Adrenal gland (tissue), 12 donors: ENCODE data around the gene NPAS3. TPM values are rescaled to one million over a fixed set of nuclear protein-coding genes. Genes with fewer than 3 reads are reported as not detected.

Source experiments
- DNase-seq, 7 donors: peaks; one replicate each; pipeline ENCODE4 v3.0.0-alpha.2; 2019 to 2020
- H3K27ac ChIP-seq, 5 donors: fragments of 200-600 bp; sonication (generic) in 4 of 5; 1 replicate in 3 of 5; 2 replicates in 2 of 5; pipeline versions ENCODE4 v1.5.1 to v1.8.0; 2016 to 2020; ENCODE audit warnings: mild to moderate bottlenecking in 1 of 5
- H3K27me3 ChIP-seq: fragments of 200-600 bp; 2 replicates; pipeline ENCODE4 v1.8.0; 2021
- H3K36me3 ChIP-seq, 2 donors: fragments of 200-600 bp; replicated peaks in 1 of 2; 1 replicate in 1 of 2; 2 replicates in 1 of 2; pipeline versions ENCODE4 v1.5.1 to v1.8.0; 2018 to 2022
- H3K4me1 ChIP-seq, 2 donors: fragments of 200-600 bp; replicated peaks in 1 of 2; 1 replicate in 1 of 2; 2 replicates in 1 of 2; pipeline versions ENCODE4 v1.5.1 to v1.8.0; 2018 to 2021
- H3K4me3 ChIP-seq, 4 donors: fragments of 200-600 bp; sonication (generic) in 3 of 4; one replicate each; pipeline ENCODE4 v1.5.1; 2016 to 2018
- H3K9me3 ChIP-seq, 3 donors: fragments of 200-600 bp; sonication (generic) in 1 of 3; replicated peaks in 1 of 3; 1 replicate in 2 of 3; 2 replicates in 1 of 3; pipeline versions ENCODE4 v1.5.1 to v1.8.0; 2016 to 2021
- CTCF ChIP-seq, 6 experiments: fragments of 450-650 bp in 4 of 6; fragments of 200-600 bp in 2 of 6; sonication (generic) in 1 of 6; IDR thresholded peaks; 1 replicate in 5 of 6; 2 replicates in 1 of 6; pipeline versions ENCODE4 v1.5.1 to v1.8.0; 2016 to 2021; ENCODE audit warnings: antibody characterized with exemption in 6 of 6, mild to moderate bottlenecking in 2 of 6, moderate library complexity in 1 of 6
- POLR2A ChIP-seq, 2 donors: fragments of 450-650 bp; IDR thresholded peaks; one replicate each; pipeline ENCODE4 v1.6.1; 2017; ENCODE audit warnings: antibody characterized with exemption in 2 of 2, mild to moderate bottlenecking in 2 of 2, moderate library complexity in 1 of 2
- WGBS, 4 donors: extraction: QIAGEN DNeasy Blood & Tissue Kit in 2 of 4; methylation state at CpG; one replicate each; pipeline versions ENCODE4 v1.1.5 to v1.1.7; 2013 to 2017; 5-methylcytosine and 5-hydroxymethylcytosine counted together
- intact Hi-C, 2 donors: fragments of 100-400 bp; cut with DNase I; formaldehyde crosslinking; loops; one replicate each; pipeline versions ENCODE4 v1.14.1 to v1.15.0; 2022 to 2023
- polyA plus RNA-seq, 3 donors: library from polyadenylated mRNA; stranded (reverse); fragments of 200-250 nt in 2 of 3; fragments of 350-450 nt in 1 of 3; fragmentation: Illumina TruSeq in 1 of 3; extraction: RNeasy Lipid Tissue Mini Kit (QIAGEN cat#74804) in 1 of 3; gene quantifications; one replicate each; pipeline ENCODE4 v1.2.3, GENCODE V29; 2013 to 2014
- total RNA-seq, 9 donors: library from RNA; depleted of rRNA in 4 of 9; stranded (reverse); fragments of >200 nt in 4 of 9; fragments of 120-200 nt in 1 of 9; fragmentation: NEBNext Ultra II Directional in 1 of 9; extraction: Animal tissue kit (Norgen Biotek cat#: 25700) in 1 of 9; gene quantifications; one replicate each; pipeline versions ENCODE4 v1.1.0 to v1.2.4, GENCODE V29; 2013 to 2023
- donor health status: healthy with polysubstance abuse.
- donor health status: Bipolar disorder and iron deficiency.
- donor health status: DM: yes; HTN: yes; CAD: no.
- donor health status: DM: no; HTN: no; CAD: no.
- donor health status: DM: no; HTN: no; CAD: no.
- donor health status: DM: yes; HTN: yes; CAD: no.

Gene NPAS3
- total and polyA plus RNA-seq, 12 donors, result 0.36 to 7.5 (median 1.5) TPM

GRCh38 chr14:33736299-33736825, 797.7 kb downstream of the NPAS3 start:
- H3K27ac ChIP-seq, result no peak overlapping the region
- H3K4me1 ChIP-seq, result no peaks in the 10 kb centered on the region
- no peaks in the 10 kb centered on the region for H3K9me3 ChIP-seq
- TF ChIP-seq CTCF (IDR thresholded peaks at IDR 0.05) (no peak), POLR2A (IDR thresholded peaks at IDR 0.05) (no peak)
- intact Hi-C loops, result no loop called here
- H3K27me3 ChIP-seq, result no peaks in the 10 kb centered on the region
- no peak for DNase-seq
- H3K4me3 ChIP-seq, result no peak overlapping the region
- WGBS, 4 donors, result 90 to 94% (median 91%) methylated on average over 3 of the region's 3 CpGs
- no peaks in the 10 kb centered on the region for H3K36me3 ChIP-seq

DNA sequence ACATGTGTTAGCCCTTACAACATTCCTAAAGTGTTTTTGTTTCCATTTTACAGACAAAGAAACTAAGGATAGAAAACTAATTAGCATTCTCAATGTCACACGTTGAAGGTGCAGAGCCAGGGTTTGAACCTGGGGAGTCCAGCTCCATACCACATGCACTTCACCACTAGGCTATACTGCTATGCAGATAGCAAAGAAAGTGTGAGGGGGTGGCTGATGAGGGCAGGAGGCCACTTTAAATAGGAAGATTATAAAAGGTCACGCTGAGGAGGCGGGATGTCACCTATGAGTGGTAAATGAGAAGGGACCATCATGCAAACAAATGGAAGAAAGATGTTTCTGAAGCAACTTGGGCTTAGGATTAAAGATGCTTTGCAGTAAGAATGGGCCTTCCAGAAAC, 798.3 kb downstream of the NPAS3 start:
- Histone ChIP-seq H3K27me3 (no peaks in the 10 kb centered on the region), H3K36me3 (no peaks in the 10 kb centered on the region), H3K4me1 (no peaks in the 10 kb centered on the region), H3K4me3 (no peak overlapping the region), H3K27ac (no peak overlapping the region), H3K9me3 (no peaks in the 10 kb centered on the region)
- no peak for DNase-seq
- 80 to 97% (median 95%) methylated on average over 3 of the region's 3 CpGs for WGBS, 4 donors
- TF ChIP-seq CTCF (IDR thresholded peaks at IDR 0.05) (no peak), POLR2A (IDR thresholded peaks at IDR 0.05) (no peak)
- intact Hi-C loops, result no loop called here

DNA sequence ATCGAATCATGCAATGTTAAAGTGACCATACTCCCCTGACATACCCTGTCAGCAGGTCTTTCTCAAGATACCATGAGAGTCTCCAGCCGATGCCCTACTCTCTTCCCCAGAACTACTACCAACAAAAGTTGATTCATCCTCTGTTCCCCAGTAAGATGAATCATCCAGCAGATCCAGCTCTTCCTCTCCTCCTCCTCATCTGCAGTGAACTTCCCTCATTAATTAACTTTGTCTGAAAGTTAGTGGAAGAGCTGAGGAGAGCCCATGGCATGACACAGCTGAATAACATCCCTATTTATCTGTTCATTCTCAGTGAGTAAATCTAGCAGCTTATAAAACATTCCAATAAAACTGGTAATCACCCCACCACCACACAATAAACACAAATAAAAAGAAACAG, 798.8 kb downstream of the NPAS3 start:
- Histone ChIP-seq H3K27me3 (no peaks in the 10 kb centered on the region), H3K4me3 (no peak overlapping the region), H3K4me1 (no peaks in the 10 kb centered on the region), H3K9me3 (no peaks in the 10 kb centered on the region), H3K36me3 (no peaks in the 10 kb centered on the region), H3K27ac (no peak overlapping the region)
- 56 to 69% (median 68%) methylated on average over 2 of the region's 2 CpGs for WGBS, 4 donors
- intact Hi-C loops, result no loop called here
- TF ChIP-seq CTCF (IDR thresholded peaks at IDR 0.05) (no peak), POLR2A (IDR thresholded peaks at IDR 0.05) (no peak)
- no peak for DNase-seq

GRCh38 chr14:33738029-33738428, 799.4 kb downstream of the NPAS3 start:
- intact Hi-C loops, result no loop called here
- Histone ChIP-seq H3K27me3 (no peaks in the 10 kb centered on the region), H3K9me3 (no peaks in the 10 kb centered on the region), H3K27ac (no peak overlapping the region), H3K36me3 (no peaks in the 10 kb centered on the region), H3K4me3 (no peak overlapping the region), H3K4me1 (no peaks in the 10 kb centered on the region)
- 92 to 96% (median 94%) methylated on average over 4 of the region's 4 CpGs for WGBS, 4 donors
- DNase-seq, result no peak
- TF ChIP-seq POLR2A (IDR thresholded peaks at IDR 0.05) (no peak), CTCF (IDR thresholded peaks at IDR 0.05) (no peak)
